Neural progenitor cell (in vitro differentiated cells): Measurements from ENCODE around the gene BEST3. TPM values are rescaled to one million over a fixed set of nuclear protein-coding genes. Genes with fewer than 3 reads are reported as not detected.
A peak's percentile ranks its signal among the peaks of the same experiment; 100 is the strongest.

Experiments
- DNase-seq: peaks from one replicate; pipeline ENCODE4 v3.0.0-alpha.2; 2016; ENCODE audit warnings: low spot score
- H2AFZ ChIP-seq: fragments of 200-600 bp; sonication (generic); replicated peaks from 2 replicates; pipeline ENCODE4 v1.6.1; 2016; ENCODE audit warnings: antibody characterized with exemption
- H3F3A ChIP-seq: fragments of 200-600 bp; sonication (generic); 2 replicates; pipeline ENCODE4 v1.6.1; 2016; ENCODE audit warnings: antibody characterized with exemption, low read depth
- H3K27ac ChIP-seq: fragments of 200-600 bp; sonication (generic); 2 replicates; pipeline ENCODE4 v1.5.1; 2016; ENCODE audit warnings: mild to moderate bottlenecking
- H3K27me3 ChIP-seq: fragments of 200-600 bp; sonication (generic); 2 replicates; pipeline ENCODE4 v1.6.1; 2016; ENCODE audit warnings: mild to moderate bottlenecking, moderate library complexity
- H3K36me3 ChIP-seq: fragments of 200-600 bp; sonication (generic); 2 replicates; pipeline ENCODE4 v1.5.1; 2016
- H3K4me1 ChIP-seq: fragments of 200-600 bp; sonication (generic); 2 replicates; pipeline ENCODE4 v1.6.1; 2016; ENCODE audit warnings: mixed run types
- H3K4me2 ChIP-seq: fragments of 200-600 bp; sonication (generic); 2 replicates; pipeline ENCODE4 v1.6.1; 2016
- H3K4me3 ChIP-seq: fragments of 200-600 bp; sonication (generic); 2 replicates; pipeline ENCODE4 v1.5.1; 2016
- H3K79me2 ChIP-seq: fragments of 200-600 bp; sonication (generic); 2 replicates; pipeline ENCODE4 v1.6.1; 2016; ENCODE audit warnings: low read depth
- H3K9ac ChIP-seq: fragments of 200-600 bp; sonication (generic); 2 replicates; pipeline ENCODE4 v1.6.1; 2016
- H3K9me3 ChIP-seq: fragments of 200-600 bp; sonication (generic); 2 replicates; pipeline ENCODE4 v1.5.1; 2016; ENCODE audit warnings: low read depth
- H4K20me1 ChIP-seq: fragments of 200-600 bp; sonication (generic); 2 replicates; pipeline ENCODE4 v1.6.1; 2016; ENCODE audit warnings: low read depth
- H3K27ac Mint-ChIP-seq: 3 replicates; pipeline ENCODE4 v1.8.0; 2021; ENCODE audit warnings: mixed read lengths
- H3K27me3 Mint-ChIP-seq: 2 replicates; pipeline ENCODE4 v1.8.0; 2022; ENCODE audit warnings: low read depth, mild to moderate bottlenecking, inconsistent platforms, moderate library complexity, mixed read lengths; ENCODE audit not compliant: insufficient read depth
- H3K36me3 Mint-ChIP-seq: 3 replicates; pipeline ENCODE4 v1.8.0; 2021; ENCODE audit warnings: mixed read lengths
- H3K4me1 Mint-ChIP-seq: 3 replicates; pipeline ENCODE4 v1.8.0; 2021; ENCODE audit warnings: mixed read lengths
- H3K4me3 Mint-ChIP-seq: 3 replicates; pipeline ENCODE4 v1.8.0; 2021; ENCODE audit warnings: mild to moderate bottlenecking, moderate library complexity, mixed read lengths
- H3K9me3 Mint-ChIP-seq: 3 replicates; pipeline ENCODE4 v1.8.0; 2020; ENCODE audit warnings: mixed read lengths
- CTCF ChIP-seq: fragments of 200-600 bp; sonication (generic); IDR thresholded peaks from 2 replicates; pipeline ENCODE4 v1.5.1; 2017; ENCODE audit warnings: antibody characterized with exemption, mild to moderate bottlenecking
- EZH2 ChIP-seq: fragments of 200-600 bp; sonication (generic); IDR thresholded peaks from 2 replicates; pipeline ENCODE4 v1.6.1; 2017; ENCODE audit warnings: antibody characterized with exemption, mild to moderate bottlenecking, moderate library complexity
- EZH2phosphoT487 ChIP-seq: fragments of 200-600 bp; sonication (generic); IDR thresholded peaks from 2 replicates; pipeline ENCODE4 v1.6.1; 2017; ENCODE audit warnings: antibody characterized with exemption
- total RNA-seq: library from RNA; depleted of rRNA; stranded (reverse); fragments of >200 nt; gene quantifications from 2 replicates; pipeline ENCODE4 v1.2.3, GENCODE V29; 2015; ENCODE audit warnings: low replicate concordance

BEST3 gene
- total RNA-seq, 1 donor from 2014 or later: not detected

- Mint-ChIP-seq H3K27ac (no peak overlapping the region), H3K4me3 (no peak overlapping the region), H3K4me1 (no peaks in the 10 kb centered on the region), H3K27me3 (peaks cover 2% of the 10 kb centered on the region), H3K9me3 (no peaks in the 10 kb centered on the region), H3K36me3 (no peaks in the 10 kb centered on the region)
- H3K79me2 ChIP-seq: no peaks in the 10 kb centered on the region
- no peak overlapping the region for H3K27ac ChIP-seq
- TF ChIP-seq CTCF (peak; percentile 96), EZH2 (no peak)
- no peaks in the 10 kb centered on the region for H3K27me3 ChIP-seq
- peak overlapping the region; percentile 76 for H2AFZ ChIP-seq
- H3K4me1 ChIP-seq: no peaks in the 10 kb centered on the region
- H3K4me3 ChIP-seq: no peak overlapping the region
- no peaks in the 10 kb centered on the region for H3F3A ChIP-seq
- peak; percentile 81 for DNase-seq
- no peak overlapping the region for H3K9ac ChIP-seq
- no peaks in the 10 kb centered on the region for H3K36me3 ChIP-seq
- H3K4me2 ChIP-seq: no peak overlapping the region
- no peaks in the 10 kb centered on the region for H4K20me1 ChIP-seq
- no peaks in the 10 kb centered on the region for H3K9me3 ChIP-seq
Measured at GRCh38 chr12:69639400-69640016, 59.6 kb downstream of the BEST3 start.

GRCh38 chr12:69633061-69633460, 66.0 kb downstream of the BEST3 start:
- no peak overlapping the region for H3K4me3 Mint-ChIP-seq
- H3K27me3 ChIP-seq: no peaks in the 10 kb centered on the region
- no peaks in the 10 kb centered on the region for H4K20me1 ChIP-seq
- no peak overlapping the region for H3K4me2 ChIP-seq
- H3K27ac ChIP-seq: no peak overlapping the region
- no peaks in the 10 kb centered on the region for H3K36me3 ChIP-seq
- H3K9me3 Mint-ChIP-seq: no peaks in the 10 kb centered on the region
- no peaks in the 10 kb centered on the region for H3K79me2 ChIP-seq
- H3F3A ChIP-seq: no peaks in the 10 kb centered on the region
- TF ChIP-seq EZH2 (no peak), CTCF (peak; percentile 49), EZH2phosphoT487 (no peak)
- no peak overlapping the region for H3K4me3 ChIP-seq
- H2AFZ ChIP-seq: no peak overlapping the region
- no peak overlapping the region for H3K9ac ChIP-seq
- peaks cover 7% of the 10 kb centered on the region for H3K27me3 Mint-ChIP-seq
- no peaks in the 10 kb centered on the region for H3K4me1 Mint-ChIP-seq
- no peak overlapping the region for H3K27ac Mint-ChIP-seq
- H3K4me1 ChIP-seq: no peaks in the 10 kb centered on the region
- H3K36me3 Mint-ChIP-seq: no peaks in the 10 kb centered on the region
- no peaks in the 10 kb centered on the region for H3K9me3 ChIP-seq
- DNase-seq: peak; percentile 20

GRCh38 chr12:69630191-69630590, 68.9 kb downstream of the BEST3 start:
- Histone ChIP-seq H3K9me3 (no peaks in the 10 kb centered on the region), H3F3A (no peaks in the 10 kb centered on the region), H4K20me1 (no peaks in the 10 kb centered on the region), H3K27me3 (no peaks in the 10 kb centered on the region), H3K79me2 (no peaks in the 10 kb centered on the region), H3K4me1 (no peaks in the 10 kb centered on the region), H3K9ac (no peak overlapping the region), H2AFZ (peak overlapping the region; percentile 20), H3K36me3 (no peaks in the 10 kb centered on the region), H3K4me3 (no peak overlapping the region), H3K4me2 (no peak overlapping the region), H3K27ac (no peak overlapping the region)
- Mint-ChIP-seq H3K4me1 (no peaks in the 10 kb centered on the region), H3K27ac (no peak overlapping the region), H3K36me3 (no peaks in the 10 kb centered on the region), H3K4me3 (no peak overlapping the region), H3K9me3 (no peaks in the 10 kb centered on the region), H3K27me3 (peaks cover 7% of the 10 kb centered on the region)
- TF ChIP-seq EZH2phosphoT487 (no peak), CTCF (peak; percentile 50)
- DNase-seq: no peak
